Measurements from ENCODE around the gene RNF169.

Gene RNF169

GRCh38 chr11:74770456-74770855 lies 21.8 kb downstream of the RNF169 start:
- DNase-seq (ENCODE audit: low read depth) = no peak

- no peak for DNase-seq (ENCODE audit: low read depth)
These were observed 22.5 kb downstream of the RNF169 start for GRCh38 chr11:74771139-74771538.

- DNase-seq (ENCODE audit: low read depth) = no peak
These were observed 24.8 kb downstream of the RNF169 start for GRCh38 chr11:74773476-74773875.

GRCh38 chr11:74775762-74776161 lies 27.1 kb downstream of the RNF169 start:
- DNase-seq (ENCODE audit: low read depth) = no peak

- no peak for DNase-seq (ENCODE audit: low read depth)
These were observed 27.9 kb downstream of the RNF169 start for GRCh38 chr11:74776546-74776945.

- DNase-seq (ENCODE audit: low read depth) = no peak
These were observed 28.4 kb downstream of the RNF169 start for GRCh38 chr11:74777038-74777437.

- DNase-seq (ENCODE audit: low read depth) = no peak
These were observed 29.2 kb downstream of the RNF169 start for GRCh38 chr11:74777877-74778276.

GRCh38 chr11:74778581-74778980 lies 29.9 kb downstream of the RNF169 start:
- no peak for DNase-seq (ENCODE audit: low read depth)

GRCh38 chr11:74780248-74781005 lies 31.8 kb downstream of the RNF169 start:
- no peak for DNase-seq (ENCODE audit: low read depth)

GRCh38 chr11:74783241-74783871 lies 34.7 kb downstream of the RNF169 start:
- no peak for DNase-seq (ENCODE audit: low read depth)

GRCh38 chr11:74784234-74784633 lies 35.6 kb downstream of the RNF169 start:
- no peak for DNase-seq (ENCODE audit: low read depth)

GRCh38 chr11:74784726-74785125 lies 36.1 kb downstream of the RNF169 start:
- no peak for DNase-seq (ENCODE audit: low read depth)

GRCh38 chr11:74786574-74786973 lies 37.9 kb downstream of the RNF169 start:
- DNase-seq (ENCODE audit: low read depth) = no peak

- no peak for DNase-seq (ENCODE audit: low read depth)
These were observed 42.9 kb downstream of the RNF169 start for GRCh38 chr11:74791333-74792100.

GRCh38 chr11:74806267-74806666 lies 57.6 kb downstream of the RNF169 start:
- no peak for DNase-seq (ENCODE audit: low read depth)

GRCh38 chr11:74809801-74810200 lies 61.2 kb downstream of the RNF169 start:
- DNase-seq (ENCODE audit: low read depth) = no peak

- DNase-seq (ENCODE audit: low read depth) = no peak
These were observed 67.3 kb downstream of the RNF169 start for GRCh38 chr11:74815966-74816365.

GRCh38 chr11:74816664-74817063 lies 68.0 kb downstream of the RNF169 start:
- no peak for DNase-seq (ENCODE audit: low read depth)

- DNase-seq (ENCODE audit: low read depth) = no peak
These were observed 69.8 kb downstream of the RNF169 start for GRCh38 chr11:74818283-74818946.

- DNase-seq (ENCODE audit: low read depth) = no peak
These were observed 70.8 kb downstream of the RNF169 start for GRCh38 chr11:74819400-74819799.

GRCh38 chr11:74820763-74821162 lies 72.1 kb downstream of the RNF169 start:
- no peak for DNase-seq (ENCODE audit: low read depth)

- no peak for DNase-seq (ENCODE audit: low read depth)
These were observed 73.5 kb downstream of the RNF169 start for GRCh38 chr11:74822170-74822569.
